NCI-H2029 (cell line): ENCODE data around the gene PLEKHA5.
A peak's percentile ranks its signal among the peaks of the same experiment; 100 is the strongest.
"Not testable (repeated sequence)": the region's sequence is repeated elsewhere in the genome, so short reads cannot be mapped to it uniquely, and the experiment has no call there.

Experiments used
- DNase-seq: peaks from one replicate; lab custom pipeline; 2025; lab: John Stamatoyannopoulos, UW

Gene PLEKHA5

GRCh38 chr12:19278407-19278806, 148.9 kb downstream of the PLEKHA5 start:
- DNase-seq, result no peak

DNA sequence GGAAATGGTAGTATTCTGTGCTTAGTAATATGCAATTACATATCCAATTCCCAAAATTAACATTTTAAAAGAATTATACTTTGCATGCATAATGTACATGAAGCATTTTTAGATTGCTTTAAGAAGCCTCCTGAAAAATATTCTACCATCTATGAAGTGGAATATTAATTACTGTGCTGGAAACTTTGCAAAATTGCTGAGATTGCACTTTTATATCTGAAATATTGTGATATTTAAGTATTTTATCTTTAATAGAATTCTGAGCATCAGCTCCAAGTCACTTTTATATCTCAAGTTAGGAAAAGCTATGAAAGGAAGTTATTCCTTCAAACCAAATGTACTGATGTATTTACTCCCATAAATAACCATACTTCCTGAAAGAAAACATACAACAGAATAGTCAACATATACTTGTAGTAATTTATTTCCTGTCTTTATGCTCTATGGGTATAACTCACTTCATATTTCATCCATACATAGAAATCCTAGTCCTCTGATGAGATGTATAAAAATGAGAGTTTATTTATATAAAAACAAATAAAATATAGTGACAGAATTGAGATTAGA, 152.7 kb downstream of the PLEKHA5 start:
- no peak for DNase-seq

- no peak for DNase-seq
These were observed 155.1 kb downstream of the PLEKHA5 start for GRCh38 chr12:19284658-19285057.

DNA sequence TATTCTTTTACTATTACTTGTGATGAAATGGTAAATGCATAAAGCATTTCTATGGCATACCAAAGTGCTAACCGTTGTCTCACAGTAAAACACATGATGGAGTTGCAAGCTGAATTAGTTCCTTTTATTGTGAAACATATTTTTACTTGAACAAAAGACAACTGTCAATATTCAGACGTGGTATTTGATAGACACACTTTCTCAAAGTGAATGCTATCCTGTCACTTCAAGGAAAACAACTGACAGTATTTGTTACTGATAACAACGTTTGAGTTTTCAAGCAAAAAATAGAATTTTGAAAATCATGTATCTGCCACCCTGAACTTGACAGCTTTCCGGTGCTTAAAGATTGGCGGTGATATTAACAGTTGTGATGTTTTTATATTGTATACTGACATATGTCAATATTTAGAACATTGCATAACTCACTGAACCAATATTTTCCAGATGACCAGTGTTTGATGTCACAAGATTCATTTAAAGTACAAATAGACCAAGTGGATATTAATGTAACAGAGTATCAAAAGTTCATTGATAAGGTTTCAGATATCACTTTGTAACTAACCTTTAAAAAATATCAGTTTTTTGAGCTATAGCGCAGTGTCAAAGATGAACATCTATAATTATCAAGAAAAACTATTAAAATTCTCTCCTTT, 156.4 kb downstream of the PLEKHA5 start:
- DNase-seq, result no peak

DNA sequence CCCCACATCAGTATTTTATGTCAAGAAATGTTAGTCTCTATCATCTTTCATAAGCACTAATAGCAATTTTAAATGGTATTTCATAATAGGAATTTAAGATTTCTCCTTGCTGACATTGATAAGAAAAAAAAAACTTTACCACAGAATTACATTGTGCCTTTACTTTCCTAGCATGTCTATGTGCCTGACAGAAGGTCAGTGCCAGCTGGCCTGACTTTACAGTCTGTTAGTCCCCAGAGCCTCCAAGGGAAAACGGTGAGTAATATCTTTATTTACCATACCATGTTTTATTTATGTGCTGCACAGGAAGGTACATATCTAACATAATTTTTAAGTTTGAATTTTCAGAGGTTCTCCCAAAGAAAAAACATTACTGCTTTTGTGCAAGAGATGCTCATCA, 157.8 kb downstream of the PLEKHA5 start:
- DNase-seq, result no peak

- DNase-seq, result no peak
These were observed 158.6 kb downstream of the PLEKHA5 start for GRCh38 chr12:19288161-19288560.

- DNase-seq, result peak; percentile 27
These were observed 159.2 kb downstream of the PLEKHA5 start for GRCh38 chr12:19288603-19289244.

DNA sequence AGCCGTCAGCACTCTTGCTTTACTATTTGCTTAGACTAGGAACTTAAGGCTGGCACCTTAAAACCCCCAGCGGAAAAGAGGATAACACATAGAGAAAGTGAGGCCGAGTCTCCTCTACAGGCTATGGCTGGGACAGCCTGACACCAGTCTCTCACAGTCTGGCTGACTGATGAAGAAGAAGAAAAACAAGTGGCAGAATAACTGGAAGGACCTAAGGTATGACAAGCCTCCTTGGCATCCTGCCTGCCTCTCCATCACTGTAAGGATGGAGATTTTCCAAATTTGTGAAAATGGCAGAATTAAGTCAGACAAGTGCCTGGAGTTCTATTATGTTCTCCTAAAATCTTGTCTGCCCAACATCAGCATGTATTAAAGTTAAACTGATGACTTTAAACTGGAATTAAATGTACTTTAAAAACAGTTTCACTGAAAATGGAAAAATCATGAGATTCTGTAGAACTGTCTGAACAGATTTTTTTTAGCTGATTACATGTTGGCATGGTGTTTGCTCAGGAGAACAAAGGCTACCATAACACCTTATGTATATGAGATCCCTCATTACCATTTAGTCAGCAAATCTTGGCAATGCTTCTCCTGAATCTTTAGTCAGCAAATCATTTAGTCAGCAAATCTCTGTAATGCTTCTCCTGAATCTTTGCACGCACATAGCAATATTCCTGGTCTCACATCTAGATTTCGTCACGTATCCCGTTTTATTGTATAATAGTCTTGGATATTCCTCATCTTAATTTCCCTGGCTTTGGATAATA, 169.5 kb downstream of the PLEKHA5 start:
- DNase-seq, result no peak

DNA sequence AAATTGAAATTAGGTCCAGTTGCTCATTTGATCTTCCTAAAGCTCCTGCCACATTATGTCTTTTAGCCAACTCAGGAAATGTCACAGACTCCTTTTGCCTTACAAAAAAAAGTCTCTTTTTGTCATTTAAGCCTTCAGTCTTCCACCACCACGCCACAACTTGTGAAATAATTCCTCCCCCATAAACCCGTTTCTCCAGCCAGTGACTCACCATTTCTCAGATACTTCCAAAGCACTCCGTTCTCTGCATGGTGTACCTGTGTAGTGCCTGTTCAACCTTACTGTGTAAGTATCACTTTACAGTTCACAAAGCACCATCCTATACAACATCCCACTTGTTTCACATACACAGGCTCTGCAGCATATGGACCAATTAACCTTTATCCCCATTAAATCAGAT, 170.2 kb downstream of the PLEKHA5 start:
- DNase-seq, result no peak

GRCh38 chr12:19301223-19301622, 171.7 kb downstream of the PLEKHA5 start:
- no peak for DNase-seq

DNA sequence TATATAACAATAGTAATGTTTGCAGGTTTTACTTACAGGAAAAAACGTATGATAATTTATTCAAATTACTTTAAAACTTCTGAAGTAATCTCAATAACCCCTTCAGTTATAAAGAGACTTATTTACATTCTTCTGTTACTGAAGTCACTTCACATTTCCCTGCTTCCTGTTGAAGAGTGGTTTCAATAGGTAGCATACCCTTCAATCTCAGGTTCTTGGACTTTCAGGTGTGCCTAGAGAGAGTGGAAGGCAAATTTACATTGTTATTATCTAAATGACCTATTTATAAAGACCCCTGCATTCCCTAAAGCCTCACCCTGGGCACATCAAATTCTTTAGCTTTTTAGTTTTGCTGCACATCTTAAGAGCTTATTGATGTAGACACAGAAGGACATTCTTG, 172.2 kb downstream of the PLEKHA5 start:
- DNase-seq, result no peak

DNA sequence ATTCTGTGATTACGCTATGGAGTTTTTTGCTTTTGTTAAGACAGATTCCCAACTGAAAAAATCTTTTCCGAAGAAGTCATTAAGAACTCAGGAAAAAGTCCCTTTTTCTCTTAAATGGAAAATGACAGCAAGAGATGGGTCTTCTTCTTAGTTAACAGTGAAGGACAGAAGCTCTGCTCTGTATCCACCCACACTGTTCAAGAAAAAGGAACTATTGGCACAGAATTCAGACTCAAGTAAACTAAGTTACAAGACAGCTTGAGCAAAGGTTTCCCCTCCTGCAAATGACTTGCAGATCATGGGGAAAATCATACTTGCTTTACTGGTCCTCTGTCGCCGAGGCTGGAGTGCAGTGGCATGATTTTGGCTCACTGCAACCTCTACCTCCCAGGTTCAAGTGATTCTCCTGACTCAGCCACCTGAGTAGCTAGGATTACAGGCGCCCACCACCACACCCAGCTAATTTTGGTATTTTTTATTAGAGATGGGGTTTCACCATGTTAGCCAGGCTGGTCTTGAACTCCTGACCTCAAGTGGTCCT, 172.6 kb downstream of the PLEKHA5 start:
- no peak for DNase-seq

- no peak for DNase-seq
These were observed 174.0 kb downstream of the PLEKHA5 start for GRCh38 chr12:19303496-19303895.

GRCh38 chr12:19304149-19304750, 174.7 kb downstream of the PLEKHA5 start:
- DNase-seq, result no peak

DNA sequence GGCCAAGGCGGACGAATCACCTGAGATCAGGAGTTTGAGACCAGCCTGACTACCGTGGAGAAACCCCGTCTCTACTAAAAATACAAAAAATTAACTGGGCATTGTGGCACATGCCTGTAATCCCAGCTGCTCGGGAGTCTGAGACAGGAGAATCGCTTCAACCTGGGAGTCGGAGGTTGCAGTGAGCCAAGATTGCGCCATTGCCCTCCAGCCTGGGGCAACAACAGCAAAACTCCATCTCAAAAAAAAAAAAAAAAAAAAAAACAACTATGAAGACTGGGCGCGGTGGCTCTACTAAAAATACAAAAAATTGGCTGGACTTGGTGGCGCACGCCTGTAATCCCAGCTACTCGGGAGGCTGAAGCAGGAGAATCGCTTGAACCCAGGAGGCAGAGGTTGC, 176.1 kb downstream of the PLEKHA5 start:
- DNase-seq, result not testable (repeated sequence)

DNA sequence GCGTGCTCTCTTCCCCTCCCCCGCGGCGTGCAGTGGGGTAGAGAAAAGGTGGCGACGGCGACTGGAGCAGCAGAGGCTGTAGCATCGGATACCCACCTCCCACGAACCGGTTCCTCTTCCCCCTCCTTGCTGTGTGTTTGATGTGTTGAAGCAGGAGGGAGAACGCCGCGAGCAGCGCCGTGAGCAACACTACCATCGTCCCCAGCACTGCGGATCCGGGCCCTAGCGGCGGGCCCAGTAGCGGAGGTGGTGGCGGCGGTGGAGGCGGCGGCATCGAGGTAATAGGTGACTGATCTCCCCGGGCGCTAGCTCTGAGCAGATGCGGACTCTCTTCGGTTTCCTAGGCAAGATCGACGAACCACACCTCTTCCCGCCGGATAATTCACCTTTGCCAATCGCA, 176.8 kb downstream of the PLEKHA5 start:
- DNase-seq, result no peak

DNA sequence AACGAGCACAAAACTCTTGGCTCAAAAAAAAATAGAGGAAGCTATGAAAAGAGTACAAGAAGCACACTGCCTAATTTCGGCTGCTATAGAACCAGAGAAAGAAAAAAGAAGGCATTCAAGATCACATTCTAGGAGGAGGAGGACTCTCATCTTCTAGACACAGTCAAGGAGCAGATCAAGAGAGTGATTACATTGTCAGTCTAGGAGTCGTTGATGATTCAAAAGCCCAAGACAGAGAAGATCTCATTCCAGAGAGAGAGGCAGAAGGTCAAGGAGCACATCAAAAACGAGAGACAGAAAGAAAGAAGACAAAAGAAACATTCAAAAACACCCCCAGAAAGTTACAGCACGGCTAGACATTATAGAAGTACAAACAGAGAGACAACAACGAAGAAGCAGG, 177.9 kb downstream of the PLEKHA5 start:
- DNase-seq, result no peak

- DNase-seq, result no peak
These were observed 181.6 kb downstream of the PLEKHA5 start for GRCh38 chr12:19311165-19311564.

DNA sequence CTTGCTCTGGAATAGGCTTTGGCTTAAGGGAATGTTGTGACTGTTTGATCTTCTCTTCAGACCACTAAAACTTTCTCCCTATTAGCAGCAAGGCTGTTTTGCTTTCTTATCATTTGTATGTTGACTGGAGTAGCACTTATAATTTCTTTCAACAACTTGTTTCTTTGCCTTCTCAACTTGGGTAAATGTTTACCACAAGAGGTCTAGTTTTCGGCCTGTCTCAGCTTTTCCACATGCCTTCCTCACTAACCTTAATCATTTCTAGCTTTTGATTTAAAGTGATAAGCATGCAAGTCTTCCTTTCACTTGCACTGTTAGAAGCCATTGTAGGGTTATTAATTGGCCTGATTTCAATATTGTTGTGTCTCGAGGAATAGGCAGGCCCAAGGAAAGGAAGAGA, 183.1 kb downstream of the PLEKHA5 start:
- no peak for DNase-seq

GRCh38 chr12:19316425-19316824, 186.9 kb downstream of the PLEKHA5 start:
- DNase-seq, result no peak

- DNase-seq, result no peak
These were observed 192.8 kb downstream of the PLEKHA5 start for GRCh38 chr12:19322376-19322775.

GRCh38 chr12:19323805-19324204, 194.3 kb downstream of the PLEKHA5 start:
- DNase-seq, result no peak
